ENCODE data around the gene AKAP13.

DNA sequence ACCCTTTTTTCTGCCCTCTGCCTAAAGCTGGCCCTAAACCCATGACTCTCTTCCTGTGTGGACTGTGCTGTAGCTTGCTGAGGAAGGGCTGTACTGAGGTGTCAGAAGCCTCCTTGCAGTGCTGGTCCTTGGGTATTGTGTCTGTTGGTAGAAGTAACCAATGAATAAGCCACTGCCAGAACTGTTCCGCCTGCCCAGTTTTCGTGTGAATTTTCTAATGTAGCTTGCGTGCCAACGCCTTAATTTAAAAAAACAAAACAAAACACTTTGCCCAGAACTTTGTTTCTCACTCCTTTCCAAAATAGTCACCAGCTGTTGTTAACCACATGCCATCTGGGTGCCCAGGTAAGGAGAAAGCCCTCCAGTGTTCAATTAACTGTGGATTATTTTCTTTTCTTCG, 312.5 kb downstream of the AKAP13 start:
- TF ChIP-seq, protein P1, sequence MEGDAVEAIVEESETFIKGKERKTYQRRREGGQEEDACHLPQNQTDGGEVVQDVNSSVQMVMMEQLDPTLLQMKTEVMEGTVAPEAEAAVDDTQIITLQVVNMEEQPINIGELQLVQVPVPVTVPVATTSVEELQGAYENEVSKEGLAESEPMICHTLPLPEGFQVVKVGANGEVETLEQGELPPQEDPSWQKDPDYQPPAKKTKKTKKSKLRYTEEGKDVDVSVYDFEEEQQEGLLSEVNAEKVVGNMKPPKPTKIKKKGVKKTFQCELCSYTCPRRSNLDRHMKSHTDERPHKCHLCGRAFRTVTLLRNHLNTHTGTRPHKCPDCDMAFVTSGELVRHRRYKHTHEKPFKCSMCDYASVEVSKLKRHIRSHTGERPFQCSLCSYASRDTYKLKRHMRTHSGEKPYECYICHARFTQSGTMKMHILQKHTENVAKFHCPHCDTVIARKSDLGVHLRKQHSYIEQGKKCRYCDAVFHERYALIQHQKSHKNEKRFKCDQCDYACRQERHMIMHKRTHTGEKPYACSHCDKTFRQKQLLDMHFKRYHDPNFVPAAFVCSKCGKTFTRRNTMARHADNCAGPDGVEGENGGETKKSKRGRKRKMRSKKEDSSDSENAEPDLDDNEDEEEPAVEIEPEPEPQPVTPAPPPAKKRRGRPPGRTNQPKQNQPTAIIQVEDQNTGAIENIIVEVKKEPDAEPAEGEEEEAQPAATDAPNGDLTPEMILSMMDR (conservative IDR thresholded peaks at IDR 0.05; ENCODE audit: low read depth, low read length) = no peak
- TF ChIP-seq EZH2 (IDR thresholded peaks at IDR 0.05; ENCODE audit: borderline replicate concordance, low read depth, low read length, poor library complexity, severe bottlenecking) = no peak

All from A673 (cell line).